GM12878 (cell line): ENCODE data around the gene PTCH2.
"Not testable (repeated sequence)": the region's sequence is repeated elsewhere in the genome, so short reads cannot be mapped to it uniquely, and the experiment has no call there.

Experiments
- TF ChIP-seq, protein P1 (sequence below), 3 experiments: IDR thresholded peaks in 2 of 3; conservative IDR thresholded peaks in 1 of 3; 2 replicates each; pipeline ENCODE4 v1.5.1; 2011; ENCODE audit warnings: low read depth in 3 of 3, low read length in 3 of 3, mild to moderate bottlenecking in 3 of 3, control low read depth in 2 of 3, moderate library complexity in 2 of 3, inconsistent platforms in 1 of 3, mixed read lengths in 1 of 3; ENCODE audit not compliant: control insufficient read depth in 2 of 3, insufficient read depth in 1 of 3; ENCODE audit errors: extremely low read depth in 1 of 3
- TF ChIP-seq, protein P2 (sequence below): IDR thresholded peaks from 2 replicates; pipeline ENCODE4 v1.6.1; 2011; ENCODE audit warnings: low read depth, low read length, improper control_type of control experiment, borderline replicate concordance

DNA sequence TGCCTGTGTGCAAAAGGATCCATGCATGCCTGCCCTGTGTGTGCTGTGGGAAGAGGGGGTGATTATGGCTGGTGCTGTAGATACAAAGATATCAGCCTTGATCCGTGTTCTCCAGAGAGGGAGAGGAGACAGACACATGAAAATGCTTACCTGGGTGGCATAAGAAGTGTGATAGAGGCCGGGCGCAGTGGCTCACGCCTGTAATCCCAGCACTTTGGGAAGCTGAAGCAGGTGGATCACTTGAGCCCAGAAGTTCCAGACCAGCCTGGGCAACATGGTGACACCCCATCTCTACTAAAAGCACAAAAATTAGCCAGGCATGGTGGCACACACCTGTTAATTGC is 32.3 kb downstream of the PTCH2 start:
- TF ChIP-seq, protein P1, sequence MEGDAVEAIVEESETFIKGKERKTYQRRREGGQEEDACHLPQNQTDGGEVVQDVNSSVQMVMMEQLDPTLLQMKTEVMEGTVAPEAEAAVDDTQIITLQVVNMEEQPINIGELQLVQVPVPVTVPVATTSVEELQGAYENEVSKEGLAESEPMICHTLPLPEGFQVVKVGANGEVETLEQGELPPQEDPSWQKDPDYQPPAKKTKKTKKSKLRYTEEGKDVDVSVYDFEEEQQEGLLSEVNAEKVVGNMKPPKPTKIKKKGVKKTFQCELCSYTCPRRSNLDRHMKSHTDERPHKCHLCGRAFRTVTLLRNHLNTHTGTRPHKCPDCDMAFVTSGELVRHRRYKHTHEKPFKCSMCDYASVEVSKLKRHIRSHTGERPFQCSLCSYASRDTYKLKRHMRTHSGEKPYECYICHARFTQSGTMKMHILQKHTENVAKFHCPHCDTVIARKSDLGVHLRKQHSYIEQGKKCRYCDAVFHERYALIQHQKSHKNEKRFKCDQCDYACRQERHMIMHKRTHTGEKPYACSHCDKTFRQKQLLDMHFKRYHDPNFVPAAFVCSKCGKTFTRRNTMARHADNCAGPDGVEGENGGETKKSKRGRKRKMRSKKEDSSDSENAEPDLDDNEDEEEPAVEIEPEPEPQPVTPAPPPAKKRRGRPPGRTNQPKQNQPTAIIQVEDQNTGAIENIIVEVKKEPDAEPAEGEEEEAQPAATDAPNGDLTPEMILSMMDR (IDR thresholded peaks at IDR 0.05 in 2 of 3, conservative IDR thresholded peaks at IDR 0.05 in 1 of 3; ENCODE audit: control insufficient read depth in 2 of 3, extremely low read depth in 1 of 3, insufficient read depth in 1 of 3, low read depth in 3 of 3, low read length in 3 of 3) = not testable (repeated sequence)
- TF ChIP-seq, protein P2, sequence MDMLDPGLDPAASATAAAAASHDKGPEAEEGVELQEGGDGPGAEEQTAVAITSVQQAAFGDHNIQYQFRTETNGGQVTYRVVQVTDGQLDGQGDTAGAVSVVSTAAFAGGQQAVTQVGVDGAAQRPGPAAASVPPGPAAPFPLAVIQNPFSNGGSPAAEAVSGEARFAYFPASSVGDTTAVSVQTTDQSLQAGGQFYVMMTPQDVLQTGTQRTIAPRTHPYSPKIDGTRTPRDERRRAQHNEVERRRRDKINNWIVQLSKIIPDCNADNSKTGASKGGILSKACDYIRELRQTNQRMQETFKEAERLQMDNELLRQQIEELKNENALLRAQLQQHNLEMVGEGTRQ = not testable (repeated sequence)
